ENCODE results near the gene RANBP9. TPM values are rescaled to one million over a fixed set of nuclear protein-coding genes. Genes with fewer than 3 reads are reported as not detected.

RANBP9 gene
- total and polyA plus RNA-seq, 2 donors from 2014 or later = 16.4 to 29.0 TPM

DNA sequence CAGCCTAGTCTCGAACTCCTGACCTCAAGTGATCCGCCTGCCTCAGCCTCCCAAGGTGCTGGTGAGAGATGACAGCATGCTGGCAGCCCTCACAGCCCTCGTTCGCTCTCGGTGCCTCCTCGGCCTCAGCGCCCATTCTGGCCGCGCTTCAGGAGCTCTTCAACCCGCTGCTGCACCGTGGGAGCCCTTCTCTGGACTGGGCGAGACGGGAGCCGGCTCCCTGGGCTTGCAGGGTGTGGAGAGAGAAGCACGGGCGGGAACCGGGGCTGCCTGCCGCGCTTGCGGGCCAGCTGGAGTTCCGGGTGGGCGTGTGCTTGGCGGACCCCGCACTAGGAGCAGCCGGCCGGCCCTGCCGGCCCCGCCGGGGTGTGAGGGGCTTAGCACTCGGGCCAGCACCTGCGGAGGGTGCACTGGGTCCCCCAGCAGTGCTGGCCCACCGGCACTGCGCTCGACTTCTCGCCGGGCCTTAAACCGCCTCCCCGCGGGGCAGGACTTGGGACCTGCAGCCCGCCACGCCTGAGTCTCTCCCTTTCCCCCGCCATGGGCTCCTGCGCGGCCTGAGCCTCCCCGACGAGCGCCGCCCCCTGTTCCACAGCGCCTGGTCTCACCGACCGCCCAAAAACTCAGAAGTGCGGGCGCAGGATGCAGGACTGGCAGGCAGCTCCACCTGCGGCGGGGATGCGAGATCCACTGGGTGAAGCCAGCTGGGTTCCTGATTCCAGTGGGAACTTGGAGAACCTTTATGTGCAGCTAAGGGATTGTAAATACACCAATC is 31.5 kb upstream of the RANBP9 start:
- intact Hi-C loops (cut with DNase I) = no loop called here
- FAIRE-seq (no peak), DNase-seq (no peak)
- H3K9me3 ChIP-seq (ENCODE audit: control insufficient read depth in 2 of 3, insufficient read depth in 1 of 3, low read length in 3 of 3) = no peaks in the 10 kb centered on the region
- TF ChIP-seq, protein P1, sequence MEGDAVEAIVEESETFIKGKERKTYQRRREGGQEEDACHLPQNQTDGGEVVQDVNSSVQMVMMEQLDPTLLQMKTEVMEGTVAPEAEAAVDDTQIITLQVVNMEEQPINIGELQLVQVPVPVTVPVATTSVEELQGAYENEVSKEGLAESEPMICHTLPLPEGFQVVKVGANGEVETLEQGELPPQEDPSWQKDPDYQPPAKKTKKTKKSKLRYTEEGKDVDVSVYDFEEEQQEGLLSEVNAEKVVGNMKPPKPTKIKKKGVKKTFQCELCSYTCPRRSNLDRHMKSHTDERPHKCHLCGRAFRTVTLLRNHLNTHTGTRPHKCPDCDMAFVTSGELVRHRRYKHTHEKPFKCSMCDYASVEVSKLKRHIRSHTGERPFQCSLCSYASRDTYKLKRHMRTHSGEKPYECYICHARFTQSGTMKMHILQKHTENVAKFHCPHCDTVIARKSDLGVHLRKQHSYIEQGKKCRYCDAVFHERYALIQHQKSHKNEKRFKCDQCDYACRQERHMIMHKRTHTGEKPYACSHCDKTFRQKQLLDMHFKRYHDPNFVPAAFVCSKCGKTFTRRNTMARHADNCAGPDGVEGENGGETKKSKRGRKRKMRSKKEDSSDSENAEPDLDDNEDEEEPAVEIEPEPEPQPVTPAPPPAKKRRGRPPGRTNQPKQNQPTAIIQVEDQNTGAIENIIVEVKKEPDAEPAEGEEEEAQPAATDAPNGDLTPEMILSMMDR (IDR thresholded peaks at IDR 0.05; ENCODE audit: borderline replicate concordance, extremely low read depth, insufficient read depth) = no peak
- no peak overlapping the region for H3K27ac ChIP-seq (ENCODE audit: low read depth in 2 of 2, low read length in 2 of 2)
- no peak overlapping the region for H3K9ac ChIP-seq (ENCODE audit: low read length in 3 of 3)
- H3K36me3 ChIP-seq (ENCODE audit: control insufficient read depth in 2 of 3, insufficient read depth in 3 of 3, low read length in 3 of 3) = no peaks in the 10 kb centered on the region
- no peaks in the 10 kb centered on the region for H3K4me1 ChIP-seq (ENCODE audit: control insufficient read depth in 2 of 3, insufficient read depth in 2 of 3, low read depth in 1 of 3, low read length in 3 of 3)
- H3K27me3 ChIP-seq (ENCODE audit: control insufficient read depth, insufficient read depth, low read length) = no peaks in the 10 kb centered on the region
- H3K4me3 ChIP-seq (ENCODE audit: low read length in 3 of 3) = no peak overlapping the region

DNA sequence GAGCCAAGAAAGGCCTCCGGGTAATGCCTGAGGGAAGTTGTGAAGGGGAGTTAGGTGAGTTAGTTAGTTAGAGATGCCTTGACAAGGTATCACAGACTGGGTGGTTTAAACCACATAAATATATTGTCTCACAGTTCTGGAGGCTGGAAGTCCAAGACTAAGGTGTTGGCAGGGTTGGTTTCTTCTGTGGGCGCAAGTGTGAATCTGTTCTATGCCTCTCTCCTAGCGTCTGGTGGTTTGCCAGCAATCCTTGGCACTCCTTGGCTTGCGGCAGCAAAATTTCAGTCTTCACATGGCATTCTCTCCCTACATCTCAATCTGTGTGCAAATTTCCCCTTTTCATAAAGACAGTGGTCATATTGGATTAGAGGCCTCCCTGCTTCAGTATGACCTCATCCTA is 29.7 kb upstream of the RANBP9 start:
- FAIRE-seq = no peak
- Histone ChIP-seq H3K27ac (ENCODE audit: low read depth in 2 of 2, low read length in 2 of 2) (no peak overlapping the region), H3K4me3 (ENCODE audit: low read length in 3 of 3) (no peak overlapping the region), H3K9me3 (ENCODE audit: control insufficient read depth in 2 of 3, insufficient read depth in 1 of 3, low read length in 3 of 3) (peaks cover 0 to 1% (median 0%) of the 10 kb centered on the region in 3 donors), H3K36me3 (ENCODE audit: control insufficient read depth in 2 of 3, insufficient read depth in 3 of 3, low read length in 3 of 3) (no peaks in the 10 kb centered on the region), H3K4me1 (ENCODE audit: control insufficient read depth in 2 of 3, insufficient read depth in 2 of 3, low read depth in 1 of 3, low read length in 3 of 3) (no peaks in the 10 kb centered on the region), H3K27me3 (ENCODE audit: control insufficient read depth, insufficient read depth, low read length) (no peaks in the 10 kb centered on the region), H3K9ac (ENCODE audit: low read length in 3 of 3) (no peak overlapping the region)
- TF ChIP-seq, protein P1 (IDR thresholded peaks at IDR 0.05; ENCODE audit: borderline replicate concordance, extremely low read depth, insufficient read depth) = no peak
- intact Hi-C loops (cut with DNase I) = no loop called here
- no peak for DNase-seq

DNA sequence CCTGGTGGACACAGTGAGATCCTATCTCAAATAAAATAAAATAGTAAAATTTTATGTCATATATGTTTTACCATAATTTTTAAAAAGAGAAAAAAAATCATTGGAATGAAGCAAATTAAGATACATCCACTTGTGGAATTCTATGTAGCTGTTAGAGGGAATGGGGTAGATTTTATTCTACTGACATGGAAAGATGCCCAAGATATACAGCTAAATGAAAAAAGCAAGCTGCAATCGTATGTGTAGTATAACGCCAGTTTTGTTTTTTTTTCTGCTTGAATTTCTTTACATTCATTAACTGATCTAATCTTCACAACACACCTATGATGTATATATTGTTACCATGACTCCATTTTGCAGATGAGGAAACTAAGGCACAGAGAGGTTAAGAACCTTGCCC is 23.4 kb upstream of the RANBP9 start:
- Histone ChIP-seq H3K36me3 (ENCODE audit: control insufficient read depth in 2 of 3, insufficient read depth in 3 of 3, low read length in 3 of 3) (no peaks in the 10 kb centered on the region), H3K4me1 (ENCODE audit: control insufficient read depth in 2 of 3, insufficient read depth in 2 of 3, low read depth in 1 of 3, low read length in 3 of 3) (no peaks in the 10 kb centered on the region), H3K9me3 (ENCODE audit: control insufficient read depth in 2 of 3, insufficient read depth in 1 of 3, low read length in 3 of 3) (peaks cover 0 to 1% (median 0%) of the 10 kb centered on the region in 3 donors), H3K4me3 (ENCODE audit: low read length in 3 of 3) (no peak overlapping the region), H3K9ac (ENCODE audit: low read length in 3 of 3) (no peak overlapping the region), H3K27me3 (ENCODE audit: control insufficient read depth, insufficient read depth, low read length) (no peaks in the 10 kb centered on the region), H3K27ac (ENCODE audit: low read depth in 2 of 2, low read length in 2 of 2) (no peak overlapping the region)
- FAIRE-seq = no peak
- no peak for DNase-seq
- intact Hi-C loops (cut with DNase I) = no loop called here
- TF ChIP-seq, protein P1 (IDR thresholded peaks at IDR 0.05; ENCODE audit: borderline replicate concordance, extremely low read depth, insufficient read depth) = no peak

Measured in kidney (tissue), 14 donors.